IPS DF 4.7 (cell line): ENCODE data around the gene NRAS.

ENCODE experiments used
- DNase-seq: peaks from one replicate; pipeline ENCODE4 v3.0.0-alpha.2; 2013; ENCODE audit warnings: low spot score; ENCODE audit errors: extremely low read depth

NRAS gene

GRCh38 chr1:114685851-114686250 is 30.7 kb downstream of the NRAS start:
- no peak for DNase-seq

GRCh38 chr1:114677691-114678090 is 38.9 kb downstream of the NRAS start:
- no peak for DNase-seq

DNA sequence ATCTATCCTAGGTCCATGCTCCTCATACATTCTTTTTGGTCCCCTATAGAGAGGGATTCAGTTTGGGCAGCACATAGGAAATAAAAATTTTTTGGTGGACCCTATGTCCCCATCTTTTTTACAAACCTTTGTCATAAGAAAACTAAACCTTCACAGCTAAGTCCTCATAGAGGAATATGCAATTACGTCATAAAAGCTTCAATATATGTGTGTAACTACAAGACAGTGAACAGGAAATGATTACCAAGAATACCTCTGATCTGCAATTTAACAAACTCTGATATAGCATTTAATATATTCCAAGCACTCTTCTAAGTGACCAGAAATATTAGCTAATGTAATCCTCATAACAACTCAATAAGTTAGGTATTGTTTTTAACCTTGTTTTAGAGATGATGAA is 40.5 kb downstream of the NRAS start:
- no peak for DNase-seq

- DNase-seq: no peak
Measured at GRCh38 chr1:114671939-114672275, 44.7 kb downstream of the NRAS start.

GRCh38 chr1:114671011-114671938 is 45.3 kb downstream of the NRAS start:
- no peak for DNase-seq

DNA sequence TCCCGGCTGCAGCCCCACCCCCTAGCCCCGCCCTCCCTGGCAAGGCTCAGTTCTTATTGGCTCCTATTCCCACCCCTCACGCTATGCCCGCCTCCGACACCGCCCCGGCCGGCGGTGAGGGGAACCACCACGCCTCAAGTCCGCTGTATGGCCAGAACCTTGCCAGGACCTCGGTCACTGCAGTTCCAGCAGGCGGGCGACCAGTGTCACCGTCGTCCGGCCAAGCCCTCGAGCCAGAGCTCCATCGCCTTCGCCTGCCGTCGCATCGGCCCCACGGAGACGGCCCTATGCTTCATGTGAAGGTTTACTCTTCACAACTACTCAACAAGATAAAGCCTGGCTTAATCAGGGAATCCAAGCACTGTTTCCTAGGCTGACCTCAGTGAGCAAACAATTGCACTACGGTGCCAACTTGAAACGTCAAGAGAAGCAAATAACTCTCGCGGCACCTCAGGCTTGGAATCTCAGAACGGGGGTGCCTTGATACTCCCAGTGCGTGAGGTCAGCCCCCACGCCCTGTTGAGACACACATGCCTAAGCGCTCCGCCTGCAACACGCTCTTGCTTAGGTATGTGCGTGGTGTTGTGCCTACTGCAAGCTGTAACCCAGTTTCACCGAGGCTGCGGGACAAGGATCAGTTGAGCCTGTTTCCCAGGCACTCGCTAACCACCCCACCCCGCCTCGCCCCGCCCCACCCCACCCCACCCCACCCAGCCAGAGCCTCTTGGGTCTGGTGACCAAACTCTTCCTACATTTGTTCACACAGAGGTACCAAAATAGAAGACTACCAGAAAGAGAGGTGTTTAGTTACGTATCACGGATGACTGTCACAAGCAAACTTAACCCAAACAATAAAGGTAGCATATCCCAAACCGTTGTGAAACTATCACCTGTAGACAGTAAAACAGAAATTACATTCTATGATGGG is 46.2 kb downstream of the NRAS start:
- no peak for DNase-seq

DNA sequence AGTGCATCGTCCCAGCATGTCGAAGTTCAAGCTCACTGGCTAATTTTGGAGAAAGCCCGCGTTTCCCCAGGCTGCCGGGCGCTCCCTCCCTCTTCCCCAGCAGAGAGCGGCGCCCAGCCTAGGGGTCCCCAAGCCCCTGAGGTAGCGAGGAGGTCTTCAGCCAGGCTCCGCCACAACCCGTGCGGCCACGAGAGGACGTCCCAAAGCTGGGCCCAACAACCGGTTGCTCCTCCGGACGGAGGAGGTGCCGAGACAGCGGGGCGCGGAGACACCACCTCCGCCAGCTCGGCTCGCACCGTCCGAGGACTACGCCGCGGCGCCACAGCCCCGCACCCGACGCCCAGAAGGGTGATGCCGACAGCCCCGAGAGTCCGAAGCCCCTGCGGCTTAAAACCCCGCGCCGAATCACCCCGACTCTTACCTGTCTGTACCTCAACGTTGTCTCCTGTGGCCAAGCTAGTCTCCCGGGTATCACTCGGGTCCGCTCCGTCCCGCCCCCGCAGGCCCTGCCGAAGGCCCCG is 46.9 kb downstream of the NRAS start, which contains the start of gene DENND2C:
Gene DENND2C, minus strand, starts transcription at position 488 of the 521 bp plus-strand sequence. CDS start 44,065 bp downstream, outside the sequence.
- peak; percentile 51 for DNase-seq

- DNase-seq: no peak
Measured at GRCh38 chr1:114668784-114669561, 47.6 kb downstream of the NRAS start.

- no peak for DNase-seq
Measured at GRCh38 chr1:114668373-114668772, 48.2 kb downstream of the NRAS start.

- no peak for DNase-seq
Measured at GRCh38 chr1:114666954-114667353, 49.6 kb downstream of the NRAS start.

GRCh38 chr1:114660238-114660637 is 56.3 kb downstream of the NRAS start:
- DNase-seq: no peak
